ENCODE data around the gene TMEM139.
A peak's percentile ranks its signal among the peaks of the same experiment; 100 is the strongest.

TMEM139 gene

GRCh38 chr7:143284591-143285469 is at the start of gene TMEM139:
TMEM139 (plus strand) TSS chr7:143284958; CDS start chr7:143285958, 1,000 bp downstream.
- no peak for FAIRE-seq

GRCh38 chr7:143235561-143235960 is 49.2 kb upstream of the TMEM139 start:
- FAIRE-seq, result no peak

GRCh38 chr7:143236408-143236990 is 48.3 kb upstream of the TMEM139 start:
- no peak for FAIRE-seq

GRCh38 chr7:143237366-143237765 is 47.4 kb upstream of the TMEM139 start:
- FAIRE-seq, result no peak

GRCh38 chr7:143238289-143238980 is 46.3 kb upstream of the TMEM139 start:
- FAIRE-seq, result no peak

- no peak for FAIRE-seq
Observed at GRCh38 chr7:143239813-143240212, 44.9 kb upstream of the TMEM139 start.

GRCh38 chr7:143240291-143241168 is 44.2 kb upstream of the TMEM139 start:
- FAIRE-seq, result peak; percentile 65

GRCh38 chr7:143242306-143242705 is 42.5 kb upstream of the TMEM139 start:
- FAIRE-seq, result no peak

GRCh38 chr7:143243111-143243510 is 41.6 kb upstream of the TMEM139 start:
- no peak for FAIRE-seq

GRCh38 chr7:143243614-143244013 is 41.1 kb upstream of the TMEM139 start:
- no peak for FAIRE-seq

GRCh38 chr7:143244321-143244720 is 40.4 kb upstream of the TMEM139 start:
- FAIRE-seq, result no peak

- FAIRE-seq, result no peak
Observed at GRCh38 chr7:143245123-143245522, 39.6 kb upstream of the TMEM139 start.

GRCh38 chr7:143247372-143247771 is 37.4 kb upstream of the TMEM139 start:
- FAIRE-seq, result no peak

- FAIRE-seq, result no peak
Observed at GRCh38 chr7:143248761-143249354, 35.9 kb upstream of the TMEM139 start.

GRCh38 chr7:143250199-143250598 is 34.6 kb upstream of the TMEM139 start:
- FAIRE-seq, result no peak

- no peak for FAIRE-seq
Observed at GRCh38 chr7:143250822-143251221, 33.9 kb upstream of the TMEM139 start.

GRCh38 chr7:143252006-143252405 is 32.8 kb upstream of the TMEM139 start:
- FAIRE-seq, result no peak

- FAIRE-seq, result no peak
Observed at GRCh38 chr7:143255564-143255963, 29.2 kb upstream of the TMEM139 start.

GRCh38 chr7:143256325-143256724 is 28.4 kb upstream of the TMEM139 start:
- no peak for FAIRE-seq

GRCh38 chr7:143256932-143257331 is 27.8 kb upstream of the TMEM139 start:
- no peak for FAIRE-seq

GRCh38 chr7:143257501-143257900 is 27.3 kb upstream of the TMEM139 start:
- FAIRE-seq, result no peak

GRCh38 chr7:143258831-143259230 is 25.9 kb upstream of the TMEM139 start:
- no peak for FAIRE-seq

Measured in islet of Langerhans (tissue), 1 donor.